K562 (cell line): Measurements from ENCODE around the gene HPD. TPM values are rescaled to one million over a fixed set of nuclear protein-coding genes. Genes with fewer than 3 reads are reported as not detected.

Experiments
- CC2D1A ChIP-seq: fragments of 450-650 bp; IDR thresholded peaks from 2 replicates; pipeline ENCODE4 v1.6.1; 2017; ENCODE audit warnings: mild to moderate bottlenecking
- CHD1 ChIP-seq: fragments of 200-600 bp; sonication (generic); IDR thresholded peaks from one replicate; pipeline ENCODE4 v1.6.1; 2012; ENCODE audit warnings: mild to moderate bottlenecking, moderate library complexity, low read length, inconsistent platforms
- FOXP4 ChIP-seq: sonication (generic); formaldehyde crosslinking; IDR thresholded peaks from 2 replicates; pipeline ENCODE4 v1.8.0; 2022; ENCODE audit warnings: mild to moderate bottlenecking, missing genetic modification reagents, borderline replicate concordance
- GTF3C2 ChIP-seq: IDR thresholded peaks from 3 replicates; pipeline ENCODE4 v1.6.1; 2011; ENCODE audit warnings: borderline replicate concordance, mild to moderate bottlenecking, moderate library complexity; ENCODE audit not compliant: insufficient read length; ENCODE audit errors: extremely low read depth
- HOMEZ ChIP-seq: fragments of 250-450 bp; sonication (Bioruptor Pico); IDR thresholded peaks from 2 replicates; pipeline ENCODE4 v1.4.0; 2020; ENCODE audit warnings: mild to moderate bottlenecking, moderate library complexity
- MTA3 ChIP-seq: fragments of 450-650 bp; formaldehyde crosslinking; IDR thresholded peaks from 2 replicates; pipeline ENCODE4 v1.6.1; 2017; ENCODE audit warnings: mild to moderate bottlenecking, borderline replicate concordance
- NCOA2 ChIP-seq, 2 experiments: fragments of 450-650 bp; IDR thresholded peaks; 2 replicates each; pipeline ENCODE4 v1.6.1; 2018; ENCODE audit warnings: mild to moderate bottlenecking in 2 of 2, moderate library complexity in 1 of 2; ENCODE audit not compliant: partially characterized antibody in 2 of 2
- NFIC ChIP-seq: fragments of 450-650 bp; IDR thresholded peaks from 2 replicates; pipeline ENCODE4 v1.6.1; 2017; ENCODE audit warnings: mild to moderate bottlenecking, inconsistent platforms
- RHOXF2B ChIP-seq: fragments of 250-450 bp; sonication (Bioruptor Pico); conservative IDR thresholded peaks from 2 replicates; pipeline ENCODE4 v1.5.1; 2021
- ZBTB43 ChIP-seq: sonication (generic); formaldehyde crosslinking; IDR thresholded peaks from 2 replicates; pipeline ENCODE4 v1.8.0; 2023; ENCODE audit warnings: mild to moderate bottlenecking, missing genetic modification reagents
- ZNF143 ChIP-seq: sonication (generic); formaldehyde crosslinking; IDR thresholded peaks from 2 replicates; pipeline ENCODE4 v1.9.0; 2022; ENCODE audit warnings: mild to moderate bottlenecking, missing genetic modification reagents
- ZNF76 ChIP-seq: fragments of 250-450 bp; sonication (Bioruptor Pico); IDR thresholded peaks from 2 replicates; pipeline ENCODE4 v1.4.0; 2020; ENCODE audit warnings: mild to moderate bottlenecking, moderate library complexity, borderline replicate concordance
- ZNF785 ChIP-seq: fragments of 250-450 bp; sonication (Bioruptor Pico); IDR thresholded peaks from 2 replicates; pipeline ENCODE4 v1.4.0; 2020; ENCODE audit warnings: mild to moderate bottlenecking
- polyA plus RNA-seq, 8 experiments: library from polyadenylated mRNA; depleted of rRNA in 4 of 8; stranded (reverse) in 5 of 8; unstranded in 3 of 8; fragments of >200 nt; fragmentation: Nextera tagmentation in 2 of 8; fragmentation: Illumina TruSeq in 1 of 8; extraction: Ambion mirVana in 2 of 8; extraction: Trizol in 1 of 8; gene quantifications; 2 replicates each; pipeline versions ENCODE4 v1.2.1 to v1.2.3, GENCODE V29; 2011 to 2014; ENCODE audit warnings: inconsistent platforms in 1 of 8, missing spikeins in 1 of 8
- total RNA-seq, 7 experiments: library from RNA; depleted of rRNA in 6 of 7; stranded (reverse); fragments of >200 nt in 6 of 7; fragmentation: Illumina TruSeq in 2 of 7; extraction: Trizol in 2 of 7; gene quantifications; 2 replicates each; pipeline versions ENCODE4 v1.2.1 to v1.2.3, GENCODE V29; 2011 to 2021; ENCODE audit warnings: low replicate concordance in 1 of 7
- TF ChIP-seq, protein P1 (sequence below): fragments of 450-650 bp; IDR thresholded peaks from 2 replicates; pipeline ENCODE4 v1.6.1; 2014; ENCODE audit warnings: low read depth, mild to moderate bottlenecking, moderate library complexity, borderline replicate concordance
- TF ChIP-seq, protein P2 (sequence below), 2 experiments: IDR thresholded peaks; 2 replicates each; pipeline ENCODE4 v1.6.1; 2012; ENCODE audit warnings: improper control_type of control experiment in 2 of 2, low read depth in 2 of 2, low read length in 2 of 2, borderline replicate concordance in 1 of 2

HPD gene
- total and polyA plus RNA-seq, 9 of the 15 experiments (the other 6 are each of a cell fraction or from before 2014, with no cell fraction given): 0.06 to 0.29 (median 0.07) TPM; not detected in 4

- TF ChIP-seq, protein P1, sequence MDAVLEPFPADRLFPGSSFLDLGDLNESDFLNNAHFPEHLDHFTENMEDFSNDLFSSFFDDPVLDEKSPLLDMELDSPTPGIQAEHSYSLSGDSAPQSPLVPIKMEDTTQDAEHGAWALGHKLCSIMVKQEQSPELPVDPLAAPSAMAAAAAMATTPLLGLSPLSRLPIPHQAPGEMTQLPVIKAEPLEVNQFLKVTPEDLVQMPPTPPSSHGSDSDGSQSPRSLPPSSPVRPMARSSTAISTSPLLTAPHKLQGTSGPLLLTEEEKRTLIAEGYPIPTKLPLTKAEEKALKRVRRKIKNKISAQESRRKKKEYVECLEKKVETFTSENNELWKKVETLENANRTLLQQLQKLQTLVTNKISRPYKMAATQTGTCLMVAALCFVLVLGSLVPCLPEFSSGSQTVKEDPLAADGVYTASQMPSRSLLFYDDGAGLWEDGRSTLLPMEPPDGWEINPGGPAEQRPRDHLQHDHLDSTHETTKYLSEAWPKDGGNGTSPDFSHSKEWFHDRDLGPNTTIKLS: no peak
- TF ChIP-seq GTF3C2 (no peak), NFIC (peak; percentile 59), MTA3 (no peak), ZNF76 (no peak), ZNF143 (CRISPR knock-in tag) (no peak), NCOA2 (IDR thresholded peaks at IDR 0.05; ENCODE audit: partially characterized antibody in 2 of 2) (no peak), ZNF785 (no peak), RHOXF2B (CRISPR knock-in tag) (no peak), CC2D1A (no peak), HOMEZ (CRISPR knock-in tag) (no peak), CHD1 (no peak), ZBTB43 (peak; percentile 50; the same call in 1 of the 2 replicates), FOXP4 (CRISPR knock-in tag) (no peak)
- TF ChIP-seq, protein P2, sequence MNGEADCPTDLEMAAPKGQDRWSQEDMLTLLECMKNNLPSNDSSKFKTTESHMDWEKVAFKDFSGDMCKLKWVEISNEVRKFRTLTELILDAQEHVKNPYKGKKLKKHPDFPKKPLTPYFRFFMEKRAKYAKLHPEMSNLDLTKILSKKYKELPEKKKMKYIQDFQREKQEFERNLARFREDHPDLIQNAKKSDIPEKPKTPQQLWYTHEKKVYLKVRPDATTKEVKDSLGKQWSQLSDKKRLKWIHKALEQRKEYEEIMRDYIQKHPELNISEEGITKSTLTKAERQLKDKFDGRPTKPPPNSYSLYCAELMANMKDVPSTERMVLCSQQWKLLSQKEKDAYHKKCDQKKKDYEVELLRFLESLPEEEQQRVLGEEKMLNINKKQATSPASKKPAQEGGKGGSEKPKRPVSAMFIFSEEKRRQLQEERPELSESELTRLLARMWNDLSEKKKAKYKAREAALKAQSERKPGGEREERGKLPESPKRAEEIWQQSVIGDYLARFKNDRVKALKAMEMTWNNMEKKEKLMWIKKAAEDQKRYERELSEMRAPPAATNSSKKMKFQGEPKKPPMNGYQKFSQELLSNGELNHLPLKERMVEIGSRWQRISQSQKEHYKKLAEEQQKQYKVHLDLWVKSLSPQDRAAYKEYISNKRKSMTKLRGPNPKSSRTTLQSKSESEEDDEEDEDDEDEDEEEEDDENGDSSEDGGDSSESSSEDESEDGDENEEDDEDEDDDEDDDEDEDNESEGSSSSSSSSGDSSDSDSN (IDR thresholded peaks at IDR 0.05; ENCODE audit: borderline replicate concordance in 1 of 2, low read depth in 2 of 2, low read length in 2 of 2): no peak
Observed at GRCh38 chr12:121812320-121812871, 46.3 kb downstream of the HPD start (continued).
